ENCODE data around the gene IMPA2. TPM values are rescaled to one million over a fixed set of nuclear protein-coding genes. Genes with fewer than 3 reads are reported as not detected.
A peak's percentile ranks its signal among the peaks of the same experiment; 100 is the strongest.

IMPA2 gene
- total and polyA plus RNA-seq, 2 of the 13 experiments (the other 11 are each of a cell fraction or from before 2014, with no cell fraction given) = 37.8 to 71.8 TPM

GRCh38 chr18:11947214-11948191 lies 33.8 kb upstream of the IMPA2 start (continued):
- TF ChIP-seq KAT2B (IDR thresholded peaks at IDR 0.05; ENCODE audit: borderline replicate concordance, low read depth, low read length) = no peak
- no peak for TF ChIP-seq ZNF670 (CRISPR knock-in tag; IDR thresholded peaks at IDR 0.05; ENCODE audit: borderline replicate concordance)
- no peak for TF ChIP-seq CREB3 (CRISPR knock-in tag; IDR thresholded peaks at IDR 0.05)
- no peak for TF ChIP-seq ONECUT2 (CRISPR knock-in tag; IDR thresholded peaks at IDR 0.05)
- no peak for TF ChIP-seq MAF1 (CRISPR knock-in tag; IDR thresholded peaks at IDR 0.05; ENCODE audit: borderline replicate concordance)
- no peak for TF ChIP-seq TRIM24 (CRISPR knock-in tag; IDR thresholded peaks at IDR 0.05)
- TF ChIP-seq CHD4 (IDR thresholded peaks at IDR 0.05; ENCODE audit: borderline replicate concordance, low read length) = no peak
- TF ChIP-seq REXO4 (CRISPR knock-in tag; IDR thresholded peaks at IDR 0.05; ENCODE audit: borderline replicate concordance) = no peak
- TF ChIP-seq ZNF260 (CRISPR knock-in tag; IDR thresholded peaks at IDR 0.05; ENCODE audit: borderline replicate concordance, low read depth) = no peak
- no peak for TF ChIP-seq MTERF4 (CRISPR knock-in tag; IDR thresholded peaks at IDR 0.05)
- no peak for TF ChIP-seq ZNF777 (CRISPR knock-in tag; IDR thresholded peaks at IDR 0.05)
- no peak for TF ChIP-seq DPF2 (CRISPR knock-in tag; IDR thresholded peaks at IDR 0.05; ENCODE audit: borderline replicate concordance, low read depth)
- no peak for TF ChIP-seq ATM (IDR thresholded peaks at IDR 0.05; ENCODE audit: borderline replicate concordance)
- peak; percentile 73; the same call in 1 of the 2 replicates for TF ChIP-seq KAT7 (CRISPR knock-in tag; IDR thresholded peaks at IDR 0.05; ENCODE audit: borderline replicate concordance)
- no peak for TF ChIP-seq NR0B2 (CRISPR knock-in tag; IDR thresholded peaks at IDR 0.05)
- peak; percentile 47 for TF ChIP-seq TEAD3 (CRISPR knock-in tag; optimal IDR thresholded peaks at IDR 0.05; ENCODE audit: borderline replicate concordance)
- no peak for TF ChIP-seq NFIC (IDR thresholded peaks at IDR 0.05; ENCODE audit: low read length)
- no peak for TF ChIP-seq CHD2 (IDR thresholded peaks at IDR 0.05; ENCODE audit: low read depth, low read length)
- no peak for TF ChIP-seq ARNT (IDR thresholded peaks at IDR 0.05)
- peak; percentile 76 for TF ChIP-seq ZNF205 (CRISPR knock-in tag; IDR thresholded peaks at IDR 0.05)
- 0 out of 2 replicates have a peak, but pooled peaks have one; percentile 54 for TF ChIP-seq ATF2 (CRISPR knock-in tag; IDR thresholded peaks at IDR 0.05)
- TF ChIP-seq CENPX (CRISPR knock-in tag; IDR thresholded peaks at IDR 0.05) = no peak
- TF ChIP-seq CSRNP1 (CRISPR knock-in tag; IDR thresholded peaks at IDR 0.05) = no peak
- no peak for TF ChIP-seq ZNF674 (CRISPR knock-in tag; IDR thresholded peaks at IDR 0.05; ENCODE audit: low read depth)

Data from HepG2 (cell line).